GM06990 (cell line): ENCODE results near the gene SGIP1.

Experiments
- DNase-seq: peaks from one replicate; pipeline ENCODE4 v3.0.0-alpha.2; 2011; ENCODE audit not compliant: insufficient read length; ENCODE audit errors: extremely low read depth
- H3K27me3 ChIP-seq: replicated peaks from 2 replicates; pipeline ENCODE4 v1.6.0; 2011; ENCODE audit warnings: low read length; ENCODE audit not compliant: control insufficient read depth, insufficient read depth
- H3K36me3 ChIP-seq: 2 replicates; pipeline ENCODE4 v1.5.1; 2011; ENCODE audit warnings: low read length; ENCODE audit not compliant: control insufficient read depth, insufficient read depth
- H3K4me3 ChIP-seq: replicated peaks from 2 replicates; pipeline ENCODE4 v1.5.1; 2011; ENCODE audit warnings: low read depth, mild to moderate bottlenecking, control low read depth, low read length
- CTCF ChIP-seq: IDR thresholded peaks from 2 replicates; pipeline ENCODE4 v1.5.1; 2011; ENCODE audit warnings: low read length, control low read depth, mild to moderate bottlenecking, inconsistent platforms; ENCODE audit not compliant: insufficient read depth, poor library complexity, severe bottlenecking

Gene SGIP1

GRCh38 chr1:66681686-66682085 lies 147.7 kb downstream of the SGIP1 start:
- H3K36me3 ChIP-seq = no peaks in the 10 kb centered on the region
- no peak overlapping the region for H3K4me3 ChIP-seq
- no peak for TF ChIP-seq CTCF
- H3K27me3 ChIP-seq = no peaks in the 10 kb centered on the region; the same call in 1 of the 2 replicates
- no peak for DNase-seq

- no peaks in the 10 kb centered on the region for H3K36me3 ChIP-seq
- no peak for TF ChIP-seq CTCF
- DNase-seq = peak; percentile 2
- H3K4me3 ChIP-seq = no peak overlapping the region
- H3K27me3 ChIP-seq = no peaks in the 10 kb centered on the region; the same call in 1 of the 2 replicates
These were observed 148.2 kb downstream of the SGIP1 start for GRCh38 chr1:66682106-66682505.

- Histone ChIP-seq H3K4me3 (no peak overlapping the region), H3K36me3 (no peaks in the 10 kb centered on the region), H3K27me3 (no peaks in the 10 kb centered on the region; the same call in 1 of the 2 replicates)
- no peak for TF ChIP-seq CTCF
- no peak for DNase-seq
These were observed 150.4 kb downstream of the SGIP1 start for GRCh38 chr1:66684353-66684752.

GRCh38 chr1:66685265-66685664 lies 151.3 kb downstream of the SGIP1 start:
- H3K4me3 ChIP-seq = no peak overlapping the region
- no peaks in the 10 kb centered on the region; the same call in 1 of the 2 replicates for H3K27me3 ChIP-seq
- no peaks in the 10 kb centered on the region for H3K36me3 ChIP-seq
- TF ChIP-seq CTCF = no peak
- no peak for DNase-seq

DNA sequence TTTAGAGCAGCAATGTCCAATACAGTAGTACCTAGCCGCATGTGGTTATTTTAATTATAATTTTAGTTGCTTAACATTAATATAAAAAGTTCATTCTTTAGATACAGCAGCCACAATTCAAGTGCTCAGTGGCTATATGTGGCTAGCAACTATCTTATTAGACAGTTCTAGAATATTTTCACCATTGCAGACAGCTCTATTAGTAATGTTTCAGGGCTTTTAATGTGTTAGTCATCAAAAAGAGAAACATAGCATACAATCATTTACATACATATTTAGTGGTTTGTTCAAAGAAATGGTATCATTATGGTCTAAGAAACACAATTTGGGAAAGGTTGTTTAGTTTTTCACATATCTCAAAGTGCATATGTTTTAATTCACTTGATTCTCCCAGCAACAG lies 151.7 kb downstream of the SGIP1 start:
- H3K27me3 ChIP-seq = no peaks in the 10 kb centered on the region; the same call in 1 of the 2 replicates
- TF ChIP-seq CTCF = no peak
- no peak overlapping the region for H3K4me3 ChIP-seq
- no peaks in the 10 kb centered on the region for H3K36me3 ChIP-seq
- no peak for DNase-seq

- DNase-seq = no peak
- Histone ChIP-seq H3K27me3 (no peaks in the 10 kb centered on the region; the same call in 1 of the 2 replicates), H3K4me3 (no peak overlapping the region), H3K36me3 (no peaks in the 10 kb centered on the region)
- no peak for TF ChIP-seq CTCF
These were observed 152.5 kb downstream of the SGIP1 start for GRCh38 chr1:66686406-66686805.
